HG02759 (cell line): ENCODE data around the gene C17orf78.
A peak's percentile ranks its signal among the peaks of the same experiment; 100 is the strongest.
"Not testable (repeated sequence)": the region's sequence is repeated elsewhere in the genome, so short reads cannot be mapped to it uniquely, and the experiment has no call there.

Source experiments
- ATAC-seq: cut with Tn5 transposase; IDR thresholded peaks from one replicate; pipeline ENCODE4 v1.9.1; 2021; ENCODE audit warnings: mild to moderate bottlenecking, moderate library complexity; ENCODE audit not compliant: unreplicated experiment

The C17orf78 gene

DNA sequence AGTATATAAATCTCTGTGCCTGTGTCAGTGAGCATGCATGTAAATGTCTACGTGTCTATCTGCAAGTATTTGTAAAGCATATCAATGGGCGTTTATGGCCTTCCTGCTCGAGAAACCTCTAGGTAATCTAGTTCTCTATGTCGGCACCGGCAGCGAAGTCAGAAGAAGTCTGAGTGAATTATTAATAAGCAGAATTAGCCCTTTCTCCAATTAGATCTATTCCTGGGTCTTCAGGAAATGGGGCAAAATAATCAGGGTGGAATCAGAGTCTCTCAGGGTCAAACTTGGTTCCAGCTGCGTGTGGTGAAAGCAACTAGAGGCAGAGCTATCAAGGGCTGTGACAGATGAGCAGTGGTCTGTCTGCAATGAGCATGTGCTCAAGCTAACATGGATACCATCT, at the start of gene C17orf78:
Gene C17orf78 (plus strand): TSS at position 280 of the 400 bp plus-strand sequence. CDS start 108 bp downstream, at position 388.
- ATAC-seq, result no peak

DNA sequence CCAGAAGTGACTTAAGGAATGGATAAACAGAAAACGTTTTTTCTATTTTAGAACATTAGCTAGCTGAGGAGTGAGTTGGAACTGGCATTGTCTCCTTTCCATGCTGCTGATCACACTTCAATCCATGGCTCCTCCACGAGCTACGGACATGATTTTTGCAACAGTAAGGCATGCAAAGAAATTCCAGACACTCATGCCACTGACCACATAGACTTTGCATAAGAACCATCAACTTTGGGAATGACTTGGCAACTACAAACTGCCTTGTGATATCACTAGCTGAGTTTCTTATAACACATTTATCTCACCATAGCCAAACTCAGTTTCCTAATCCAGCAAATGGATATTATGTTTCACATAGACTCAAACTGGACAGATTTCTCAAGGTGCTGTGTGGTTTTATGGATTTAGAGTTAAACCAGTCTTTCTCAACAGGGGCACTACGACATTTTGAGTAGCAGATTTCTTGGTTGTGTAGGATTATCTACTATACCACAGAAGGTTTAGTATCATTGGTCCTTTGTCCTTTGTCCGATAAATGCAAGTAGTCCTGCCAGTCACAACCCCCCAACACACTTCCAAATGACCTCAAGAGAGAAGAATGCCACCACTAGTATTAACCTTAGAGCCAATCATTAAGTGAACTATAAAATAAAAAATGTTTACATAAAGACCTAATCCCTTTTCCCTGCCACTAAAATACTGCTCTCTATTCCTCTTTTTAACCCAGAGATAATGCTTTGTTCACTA, 48.3 kb upstream of the C17orf78 start:
- no peak for ATAC-seq

DNA sequence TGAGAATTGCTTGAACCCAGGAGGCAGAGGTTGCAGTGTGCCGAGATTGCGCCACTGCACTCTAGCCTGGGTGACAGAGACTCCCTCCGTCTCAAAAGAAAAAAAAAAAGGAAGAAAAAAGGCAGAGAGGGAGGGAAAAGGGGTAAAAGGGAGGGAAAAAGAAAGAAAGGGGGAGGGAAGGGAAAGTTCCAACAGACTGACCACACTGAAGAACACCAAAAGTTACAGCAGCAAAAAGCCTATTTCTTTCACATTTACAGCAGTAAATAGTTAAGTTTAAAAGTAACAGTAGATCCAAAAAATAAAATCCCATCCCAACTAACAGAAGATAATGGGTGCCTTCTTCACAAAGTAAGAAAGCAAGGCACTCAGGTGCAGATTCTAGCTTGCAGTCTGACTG, 36.9 kb upstream of the C17orf78 start:
- ATAC-seq, result no peak

DNA sequence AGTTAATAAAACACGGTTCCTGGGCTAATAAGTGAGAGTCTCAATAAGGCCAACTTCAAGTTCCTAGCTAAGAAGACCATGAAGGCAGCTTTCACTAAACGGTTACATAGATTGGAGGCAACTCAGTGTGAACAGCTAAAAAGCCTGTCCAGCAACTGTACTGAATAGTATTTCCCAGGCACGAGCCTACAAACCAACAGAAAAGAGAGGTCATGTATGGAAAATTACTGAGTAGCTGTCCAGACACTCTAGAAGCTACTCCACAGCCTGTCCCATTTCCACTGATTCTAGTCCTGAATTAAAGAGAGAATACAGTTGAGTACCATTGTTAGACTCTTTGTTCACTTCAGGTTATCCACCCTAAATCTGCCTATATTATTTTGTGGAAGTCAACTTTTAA, 36.5 kb upstream of the C17orf78 start:
- ATAC-seq, result no peak

DNA sequence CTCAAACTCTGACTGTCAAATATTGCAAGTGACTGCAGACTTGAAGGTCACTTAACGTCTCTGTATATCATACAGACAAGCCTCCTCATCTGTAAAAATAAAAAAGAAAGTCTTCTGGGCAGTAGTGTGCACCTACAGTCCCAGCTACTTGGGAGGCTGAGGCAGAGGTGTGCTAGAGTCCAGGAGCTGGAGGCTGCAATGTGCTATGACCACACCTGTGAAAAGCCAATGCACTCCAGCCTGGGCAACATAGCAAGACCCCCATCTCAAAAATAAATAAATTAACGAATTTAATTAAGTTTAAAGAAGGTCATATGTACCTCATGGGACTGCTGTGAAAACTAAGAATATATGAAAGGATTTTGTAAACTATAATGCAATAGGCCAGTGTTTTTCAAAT, 35.0 kb upstream of the C17orf78 start:
- ATAC-seq, result no peak

DNA sequence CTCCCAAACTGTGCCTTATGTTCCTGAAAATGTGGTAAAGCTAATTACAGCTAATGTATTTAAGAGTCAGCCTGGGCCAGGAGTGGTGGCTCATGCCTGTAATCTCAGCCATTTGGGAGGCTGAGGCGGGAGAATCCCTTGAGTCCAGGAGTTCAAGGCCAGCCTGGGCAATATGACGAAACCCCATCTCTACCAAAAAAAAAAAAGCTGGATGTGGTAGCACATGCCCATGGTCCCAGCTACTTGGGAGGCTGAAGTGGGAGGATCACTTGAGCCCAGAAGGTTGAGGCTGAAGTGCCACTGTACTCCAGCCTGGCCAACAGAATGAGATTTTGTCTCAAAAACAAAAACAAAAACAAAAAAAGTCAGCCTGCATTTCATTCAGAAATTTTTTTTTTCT, 33.2 kb upstream of the C17orf78 start:
- no peak for ATAC-seq

DNA sequence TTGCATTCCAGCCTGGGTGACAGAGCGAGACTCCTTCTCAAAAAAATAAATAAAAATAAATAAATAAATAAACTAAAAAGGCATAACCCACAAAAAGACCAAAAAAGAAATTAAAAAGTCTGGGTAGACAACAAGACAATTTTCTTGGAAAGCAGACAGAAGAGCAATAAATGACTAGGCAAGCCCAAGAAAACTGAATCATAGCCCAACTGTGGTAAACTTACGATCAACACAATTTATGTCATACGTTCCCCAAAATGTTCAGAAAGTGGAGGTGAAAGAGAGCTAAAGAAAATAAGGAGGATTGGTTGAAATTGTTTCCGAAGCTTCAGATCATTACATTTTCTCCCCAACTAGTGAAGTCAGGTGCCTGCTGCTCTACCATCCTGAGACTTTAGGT, 31.3 kb upstream of the C17orf78 start:
- ATAC-seq, result no peak

DNA sequence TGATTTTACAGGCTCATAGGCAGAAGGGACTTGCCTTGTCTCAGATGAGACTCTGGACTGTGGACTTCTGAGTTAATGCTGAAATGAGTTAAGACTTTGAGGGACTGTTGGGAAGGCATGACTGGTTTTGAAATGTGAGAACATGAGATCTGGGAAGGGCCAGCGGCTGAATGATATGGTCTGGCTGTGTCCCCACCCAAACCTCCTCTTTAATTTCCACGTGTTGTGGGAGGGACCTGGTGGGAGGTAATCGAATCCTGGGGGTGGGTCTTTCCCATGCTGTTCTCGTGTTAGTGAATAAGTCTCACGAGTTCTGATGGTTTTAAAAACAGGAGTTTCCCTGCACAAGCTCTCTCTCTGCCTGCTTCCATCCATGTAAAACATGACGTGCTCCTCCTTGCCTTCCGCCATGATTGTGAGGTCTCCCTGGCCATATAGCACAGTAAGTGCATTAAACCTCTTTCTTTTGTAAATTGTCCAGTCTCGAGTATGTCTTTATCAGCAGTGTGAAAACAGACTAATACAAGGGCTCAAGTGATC, 28.9 kb upstream of the C17orf78 start:
- ATAC-seq, result not testable (repeated sequence)

DNA sequence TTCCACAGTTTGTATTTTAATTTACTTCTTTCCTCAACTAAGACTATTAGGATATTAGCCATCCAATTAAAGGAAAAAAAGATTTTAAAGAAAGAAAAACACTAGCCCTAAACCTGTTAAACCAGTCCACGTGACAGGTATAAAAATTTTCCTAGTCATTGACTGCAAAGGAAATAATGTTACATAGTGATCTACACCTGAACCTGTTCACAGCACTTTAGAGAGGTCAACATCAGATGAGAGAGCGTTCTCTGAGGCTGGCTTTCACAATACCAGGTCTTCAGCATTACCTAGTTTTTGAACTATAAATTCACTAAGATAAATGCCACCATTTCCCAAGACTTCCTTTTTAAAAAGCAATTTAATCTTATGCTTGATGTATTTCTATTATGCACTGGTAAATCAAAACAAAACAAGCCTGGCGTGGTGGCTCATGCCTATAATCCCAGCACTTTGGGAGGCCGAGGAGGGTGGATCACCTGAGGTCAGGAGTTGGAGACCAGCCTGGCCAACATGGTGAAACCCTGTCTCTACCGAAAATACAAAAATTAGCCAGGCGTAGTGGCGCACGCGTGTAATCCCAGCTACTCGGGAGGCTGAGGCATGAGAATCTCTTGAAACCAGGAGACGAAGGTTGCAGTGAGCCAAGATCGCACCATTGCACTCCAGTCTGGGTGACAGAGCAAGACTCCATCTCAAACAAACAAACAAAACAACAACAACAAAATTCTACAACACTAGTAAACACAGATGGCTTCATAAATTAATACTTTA, 18.8 kb upstream of the C17orf78 start:
- not testable (repeated sequence) for ATAC-seq

DNA sequence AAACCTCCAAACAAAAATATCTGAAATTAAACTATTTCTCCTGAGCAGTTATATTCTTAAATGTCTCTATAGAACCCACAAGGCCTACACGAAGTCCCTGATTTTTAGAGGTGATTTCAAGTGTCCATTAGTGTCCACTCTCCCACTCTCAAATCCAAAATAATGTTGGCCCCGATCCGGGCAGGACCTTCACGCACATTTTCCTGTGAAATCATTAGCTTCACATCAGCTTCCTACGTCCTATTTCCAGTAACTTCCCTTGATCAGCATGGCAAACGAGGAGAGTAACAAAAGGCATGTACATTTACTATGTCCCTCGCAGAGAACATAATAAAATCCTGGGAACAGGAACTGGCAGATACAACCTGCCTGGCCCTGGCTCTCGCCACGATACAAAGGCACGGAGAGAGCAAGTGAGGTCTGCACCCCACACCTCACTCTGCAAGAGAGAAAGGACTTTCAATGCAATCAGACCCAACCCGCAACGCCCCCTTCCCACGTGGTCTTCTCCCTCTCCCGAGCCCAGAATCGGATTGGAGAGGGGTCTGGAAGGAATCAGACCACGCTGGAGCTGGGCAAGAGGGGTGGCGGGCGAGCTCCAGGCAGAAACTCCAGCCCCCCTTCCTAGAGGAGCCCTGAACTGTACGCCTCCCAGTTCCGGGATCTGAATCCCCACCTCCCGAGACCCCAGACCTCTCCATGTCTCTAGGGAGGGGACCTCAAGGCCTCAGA, 17.5 kb upstream of the C17orf78 start:
- peak; percentile 3 for ATAC-seq

DNA sequence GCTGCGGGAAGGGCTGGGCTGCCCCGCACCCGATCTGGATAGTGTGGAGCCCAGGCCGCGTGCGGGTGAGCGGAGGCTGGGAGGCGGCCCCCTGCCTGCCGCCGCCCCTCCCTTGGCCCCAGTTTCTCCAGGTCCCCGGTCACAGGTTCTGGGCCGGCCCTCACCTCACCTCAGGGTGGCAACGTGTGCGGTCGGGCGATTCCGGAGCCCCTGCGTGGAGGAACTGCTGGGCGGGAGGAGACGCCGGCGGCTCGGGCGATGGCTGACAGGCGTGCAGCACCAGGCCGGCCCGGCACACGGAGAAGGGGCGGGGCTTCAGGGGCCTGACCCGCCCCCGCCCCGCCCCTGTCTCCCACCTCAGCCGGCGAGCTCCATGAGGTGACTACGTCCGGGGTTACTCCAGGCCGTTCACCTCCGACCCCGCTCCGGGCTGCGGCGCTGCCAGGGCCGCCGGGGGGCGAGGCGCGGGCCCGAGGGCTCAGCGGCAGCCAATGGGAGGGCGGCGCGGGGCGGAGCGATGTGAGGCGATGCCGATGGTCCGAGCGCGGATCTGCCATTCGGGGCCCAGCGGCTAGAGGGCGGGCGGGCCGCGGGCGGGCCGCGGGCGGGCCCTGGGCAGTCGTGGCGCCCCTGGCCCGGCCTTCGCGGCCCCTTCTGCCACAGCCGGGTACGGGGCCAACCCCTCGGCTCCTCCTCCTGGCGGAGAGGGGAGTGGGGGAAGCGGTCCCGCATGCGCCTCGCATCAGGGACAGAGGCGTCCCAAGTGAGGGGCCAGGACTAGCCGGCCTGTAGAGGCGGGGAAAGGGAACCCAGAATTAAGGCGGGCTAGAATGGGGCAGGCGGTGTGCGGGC, 16.7 kb upstream of the C17orf78 start:
- peak; percentile 93 for ATAC-seq

DNA sequence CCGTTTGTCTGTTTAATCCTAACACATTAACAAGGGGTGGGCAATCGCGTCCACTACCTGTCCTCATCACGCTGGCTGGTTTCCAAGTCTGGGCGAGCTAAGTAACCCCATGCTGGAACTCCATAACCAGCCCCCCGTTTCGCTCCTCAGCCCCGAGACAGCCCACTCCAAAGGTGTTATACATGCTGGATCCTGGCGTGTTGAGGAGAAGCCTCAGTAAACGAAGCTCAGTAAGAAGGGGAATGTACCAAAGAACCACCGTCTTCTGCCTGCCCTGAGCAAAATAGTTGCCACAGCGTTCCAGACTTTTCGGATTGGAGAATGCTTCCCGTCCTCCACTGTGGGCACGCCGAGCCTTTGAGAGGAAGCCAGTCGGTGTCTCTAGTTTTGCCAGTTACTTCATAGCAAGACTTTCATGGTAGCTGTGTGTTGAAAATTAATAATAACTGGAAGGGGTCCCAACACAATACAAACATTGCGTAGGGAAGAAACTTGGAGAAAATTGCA, 16.1 kb upstream of the C17orf78 start:
- ATAC-seq, result no peak

DNA sequence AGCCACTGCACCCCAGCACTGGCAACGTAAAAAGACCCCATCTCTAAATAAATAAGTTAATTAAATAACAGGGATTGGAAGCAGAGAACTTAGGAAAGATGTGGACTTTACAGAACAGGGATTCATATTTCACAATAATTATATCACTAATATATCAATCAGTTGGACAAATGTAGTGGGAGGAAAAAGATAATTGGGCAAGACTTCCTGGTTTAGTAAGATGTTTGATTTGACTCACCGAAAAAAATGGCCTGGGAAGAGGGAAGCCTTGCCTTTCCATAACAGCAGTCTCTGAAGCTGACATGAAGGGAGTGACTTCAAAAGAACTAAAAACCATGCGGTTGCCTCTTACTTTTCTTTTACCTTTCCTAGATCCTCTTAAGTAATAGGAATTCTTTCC, 15.2 kb upstream of the C17orf78 start:
- no peak for ATAC-seq

DNA sequence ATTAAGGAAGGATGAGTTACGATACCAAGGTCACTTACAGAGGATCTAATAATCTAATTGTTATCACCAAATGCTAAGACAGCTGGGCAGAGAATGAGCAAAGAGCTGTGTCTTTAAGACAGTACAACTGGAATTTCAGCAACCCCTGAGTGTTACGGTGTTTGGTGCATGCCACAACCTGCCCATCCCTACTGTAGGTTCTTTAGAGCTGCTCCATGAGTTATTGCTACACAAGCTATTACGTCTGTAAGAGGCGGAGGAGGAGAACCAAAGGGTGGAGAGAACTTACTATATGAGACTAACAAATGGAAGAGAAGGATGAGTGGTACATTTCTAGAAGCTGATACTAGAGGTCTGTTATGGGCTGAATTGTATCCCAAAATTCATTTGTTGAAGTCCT, 14.2 kb upstream of the C17orf78 start:
- ATAC-seq, result no peak

DNA sequence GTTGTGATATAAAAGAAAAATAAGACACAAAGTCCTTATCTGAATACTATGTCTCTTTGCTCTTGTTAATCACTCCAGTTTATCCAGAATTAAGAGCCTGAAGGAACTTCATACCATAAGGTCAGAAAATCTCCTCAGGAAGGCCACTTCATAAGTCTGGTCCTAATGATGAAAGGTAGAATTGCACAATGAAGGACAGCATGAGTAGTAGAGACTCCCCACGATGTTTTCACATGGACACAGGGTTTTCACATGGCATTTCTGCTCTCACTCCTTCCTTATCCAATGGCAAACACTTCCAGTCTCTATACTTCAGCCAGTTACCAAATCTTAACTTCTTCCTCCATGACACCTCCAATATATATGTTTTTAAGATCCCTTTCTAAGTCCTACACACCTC, 10.2 kb upstream of the C17orf78 start:
- no peak for ATAC-seq

DNA sequence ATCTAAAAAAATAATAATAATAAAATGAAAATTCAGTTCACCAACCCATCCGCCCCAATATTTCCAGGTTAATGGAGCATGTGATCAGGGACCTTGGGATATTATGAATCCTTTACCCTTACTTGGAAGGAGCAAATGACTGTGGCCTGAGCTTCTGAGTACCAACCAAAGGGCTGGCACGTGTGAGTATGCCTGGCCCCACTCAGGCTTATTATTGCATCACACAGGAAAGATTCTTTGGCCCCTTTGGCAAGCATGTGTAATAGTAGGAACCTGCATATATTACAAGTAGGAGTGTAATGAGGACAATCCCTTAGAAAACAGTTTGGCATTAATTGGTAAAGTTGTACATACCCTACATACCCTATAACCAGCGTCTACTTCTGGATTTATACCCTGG, 7.2 kb upstream of the C17orf78 start:
- no peak for ATAC-seq

DNA sequence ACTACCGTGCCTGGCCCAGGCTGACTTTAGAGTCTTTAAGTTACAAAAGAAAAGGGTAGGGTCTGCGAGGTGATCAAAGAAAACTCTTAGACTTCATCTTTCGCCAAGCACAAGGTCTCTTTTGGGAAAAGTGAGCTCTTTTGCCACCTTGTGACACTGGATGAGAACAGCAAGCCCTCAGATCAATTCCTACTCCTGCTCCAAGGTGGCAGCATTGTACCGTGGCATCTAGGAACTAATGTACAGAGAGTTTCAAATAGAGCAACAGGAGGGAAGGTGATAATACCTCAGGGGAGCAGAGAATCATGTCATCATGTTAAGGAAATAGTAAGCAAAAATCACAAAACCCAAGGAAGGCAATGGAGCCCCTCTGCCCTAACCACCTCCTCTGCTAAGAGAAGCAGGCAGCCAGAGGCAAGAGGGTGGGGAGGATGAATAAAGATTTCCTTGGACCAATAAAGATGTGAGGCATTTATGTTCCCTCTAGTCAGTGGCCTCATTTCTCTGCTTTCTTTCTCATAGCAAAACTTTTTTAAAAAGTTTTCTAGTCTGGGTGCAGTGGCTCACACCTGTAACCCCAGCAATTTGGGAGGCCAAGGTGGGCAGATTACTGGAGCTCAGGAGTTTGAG, 2.1 kb upstream of the C17orf78 start:
- ATAC-seq, result peak; percentile 56

DNA sequence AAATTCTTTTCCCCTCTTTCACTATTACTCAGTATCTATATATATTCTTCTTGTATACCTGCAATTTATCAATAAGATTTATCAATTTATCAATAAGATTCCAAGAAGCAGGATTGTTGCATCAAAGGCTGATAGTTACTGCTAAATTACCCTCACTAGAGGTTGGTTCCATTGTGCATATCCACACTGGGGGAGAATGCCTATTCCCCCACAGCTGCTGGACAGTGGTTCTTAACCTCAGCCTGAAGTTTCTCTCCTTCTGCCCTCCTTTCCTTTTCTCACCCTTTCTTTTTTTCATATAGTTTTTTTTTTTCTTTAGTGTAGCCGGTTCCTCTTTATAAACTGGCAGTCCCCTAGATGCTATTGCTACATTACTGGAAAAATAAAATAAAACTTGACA, 6.3 kb downstream of the C17orf78 start:
- no peak for ATAC-seq

DNA sequence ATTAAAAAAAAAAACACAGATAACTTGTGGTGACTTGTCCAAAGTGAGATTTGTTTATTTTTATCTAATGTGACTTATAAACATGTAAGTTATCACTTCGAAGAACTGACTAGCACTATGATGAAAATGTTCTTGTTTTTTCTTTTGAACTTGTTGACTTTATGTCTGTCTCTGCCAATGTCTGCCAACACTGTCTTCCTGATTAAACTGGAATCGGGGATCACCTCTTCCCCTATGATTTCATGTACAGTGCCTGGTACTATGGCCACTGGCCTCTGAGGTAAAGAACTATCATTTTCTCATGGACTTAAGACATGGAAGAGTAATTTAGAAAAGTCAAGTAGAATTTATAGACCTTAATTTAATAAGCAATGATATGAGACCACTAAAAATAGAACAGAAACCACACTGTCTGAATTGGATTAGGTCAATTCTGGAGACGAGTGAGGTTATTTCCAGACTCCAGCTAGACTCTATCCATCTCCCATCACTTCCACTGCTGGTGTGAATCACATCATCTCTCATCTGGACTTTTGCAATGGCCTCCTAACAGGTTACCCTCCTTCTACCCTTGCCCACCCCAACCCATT, 8.9 kb downstream of the C17orf78 start:
- no peak for ATAC-seq
